GM19043 (cell line): Measurements from ENCODE around the gene AMZ1.
A peak's percentile ranks its signal among the peaks of the same experiment; 100 is the strongest.
"Not testable (repeated sequence)": the region's sequence is repeated elsewhere in the genome, so short reads cannot be mapped to it uniquely, and the experiment has no call there.

Experiments used
- ATAC-seq: cut with Tn5 transposase; IDR thresholded peaks from one replicate; pipeline ENCODE4 v1.9.1; 2021; ENCODE audit warnings: low read depth; ENCODE audit not compliant: unreplicated experiment

The AMZ1 gene

GRCh38 chr7:2689343-2689847 is 1.4 kb downstream of the AMZ1 start:
- ATAC-seq: no peak

GRCh38 chr7:2689951-2690705 is 2.1 kb downstream of the AMZ1 start:
- no peak for ATAC-seq

GRCh38 chr7:2691011-2691707 is 3.2 kb downstream of the AMZ1 start:
- no peak for ATAC-seq

GRCh38 chr7:2691932-2692439 is 4.0 kb downstream of the AMZ1 start:
- not testable (repeated sequence) for ATAC-seq

- no peak for ATAC-seq
These were observed 4.5 kb downstream of the AMZ1 start for GRCh38 chr7:2692543-2692942.

- ATAC-seq: not testable (repeated sequence)
These were observed 5.6 kb downstream of the AMZ1 start for GRCh38 chr7:2693420-2694121.

- not testable (repeated sequence) for ATAC-seq
These were observed 6.1 kb downstream of the AMZ1 start for GRCh38 chr7:2694122-2694436.

GRCh38 chr7:2698581-2699288 is 10.7 kb downstream of the AMZ1 start:
- ATAC-seq: peak; percentile 95

GRCh38 chr7:2699289-2699620 is 11.3 kb downstream of the AMZ1 start:
- no peak for ATAC-seq

- no peak for ATAC-seq
These were observed 12.3 kb downstream of the AMZ1 start for GRCh38 chr7:2700141-2700850.

- no peak for ATAC-seq
These were observed 13.4 kb downstream of the AMZ1 start for GRCh38 chr7:2701424-2701823.

- no peak for ATAC-seq
These were observed 14.0 kb downstream of the AMZ1 start for GRCh38 chr7:2701832-2702593.

- ATAC-seq: no peak
These were observed 14.6 kb downstream of the AMZ1 start for GRCh38 chr7:2702594-2702957.

GRCh38 chr7:2705371-2706096 is 17.5 kb downstream of the AMZ1 start:
- no peak for ATAC-seq

- ATAC-seq: no peak
These were observed 18.7 kb downstream of the AMZ1 start for GRCh38 chr7:2706685-2707126.

GRCh38 chr7:2707481-2707880 is 19.5 kb downstream of the AMZ1 start:
- ATAC-seq: no peak

GRCh38 chr7:2708041-2708440 is 20.0 kb downstream of the AMZ1 start:
- no peak for ATAC-seq

- no peak for ATAC-seq
These were observed 20.7 kb downstream of the AMZ1 start for GRCh38 chr7:2708547-2709310.
